B cell (primary cell): ENCODE data around the gene LSS. TPM values are rescaled to one million over a fixed set of nuclear protein-coding genes. Genes with fewer than 3 reads are reported as not detected.
"Not testable (repeated sequence)": the region's sequence is repeated elsewhere in the genome, so short reads cannot be mapped to it uniquely, and the experiment has no call there.

Experiments
- ATAC-seq: fragments of 200-7000 bp; cut with Tn5 transposase; one replicate; pipeline ENCODE4 v1.10.0; 2021; ENCODE audit warnings: low read depth, mild to moderate bottlenecking, moderate number of reproducible peaks, moderate library complexity
- CTCF ChIA-PET: fragments of 350-600 bp; sonication (Branson Sonifier 250); formaldehyde crosslinking; loops from one replicate; lab custom pipeline; 2021; ENCODE audit warnings: antibody characterized with exemption, inconsistent platforms; lab: Charles Lee
- POLR2A ChIA-PET: fragments of 350-600 bp; sonication (Branson Sonifier 250); formaldehyde crosslinking; loops from one replicate; lab custom pipeline; 2021; ENCODE audit warnings: antibody characterized with exemption; lab: Charles Lee
- DNase-seq: peaks from one replicate; pipeline ENCODE4 v3.0.0; 2013
- H2AFZ ChIP-seq: 2 replicates; pipeline ENCODE4 v1.6.1; 2012; ENCODE audit warnings: mild to moderate bottlenecking, low read depth, low read length; ENCODE audit not compliant: insufficient read depth, poor library complexity, severe bottlenecking
- H3K27ac ChIP-seq, 2 donors: 1 replicate in 1 of 2; 2 replicates in 1 of 2; pipeline ENCODE4 v1.5.1; 2012 to 2013; ENCODE audit warnings: low read length in 2 of 2, mild to moderate bottlenecking in 2 of 2, moderate library complexity in 1 of 2
- H3K27me3 ChIP-seq, 4 experiments: fragments of 200-600 bp in 1 of 4; sonication (generic) in 1 of 4; replicated peaks in 1 of 4; 1 replicate in 2 of 4; 2 replicates in 2 of 4; pipeline versions ENCODE4 v1.6.1 to v1.7.0; 2013 to 2016; ENCODE audit warnings: low read length in 3 of 4, mild to moderate bottlenecking in 2 of 4, mixed read lengths in 1 of 4, moderate library complexity in 1 of 4; ENCODE audit not compliant: insufficient read depth in 4 of 4, control insufficient read depth in 3 of 4; ENCODE audit errors: control extremely low read depth in 1 of 4
- H3K36me3 ChIP-seq, 2 experiments: replicated peaks in 1 of 2; 1 replicate in 1 of 2; 2 replicates in 1 of 2; pipeline versions ENCODE4 v1.6.1 to v1.7.1; 2013; ENCODE audit warnings: low read length in 1 of 2; ENCODE audit not compliant: insufficient read depth in 2 of 2, control insufficient read depth in 1 of 2; ENCODE audit errors: control extremely low read depth in 1 of 2, extremely low read depth in 1 of 2
- H3K4me1 ChIP-seq, 2 donors: fragments of 200-600 bp in 1 of 2; sonication (generic) in 1 of 2; 1 replicate in 1 of 2; 2 replicates in 1 of 2; pipeline versions ENCODE4 v1.5.1 to v1.6.1; 2013 to 2017; ENCODE audit warnings: low read length in 2 of 2; ENCODE audit not compliant: control insufficient read depth in 2 of 2, insufficient read depth in 2 of 2
- H3K4me2 ChIP-seq: replicated peaks from 2 replicates; pipeline ENCODE3; 2012; ENCODE audit warnings: mild to moderate bottlenecking, low read depth, low read length; ENCODE audit not compliant: poor library complexity, severe bottlenecking
- H3K4me3 ChIP-seq, 5 experiments: fragments of 200-600 bp in 1 of 5; sonication (generic) in 1 of 5; 1 replicate in 3 of 5; 2 replicates in 2 of 5; pipeline versions ENCODE4 v1.5.1 to v1.7.0; 2011 to 2016; ENCODE audit warnings: low read length in 4 of 5, mild to moderate bottlenecking in 4 of 5, low read depth in 2 of 5, control low read depth in 1 of 5, moderate library complexity in 1 of 5; ENCODE audit not compliant: insufficient read depth in 1 of 5; ENCODE audit errors: control extremely low read depth in 1 of 5, extremely low read depth in 1 of 5
- H3K79me2 ChIP-seq: fragments of 200-600 bp; sonication (generic); one replicate; pipeline ENCODE4 v1.6.0; 2016; ENCODE audit warnings: low read length; ENCODE audit not compliant: control insufficient read depth, insufficient read depth
- H3K9ac ChIP-seq: fragments of 200-600 bp; sonication (generic); 2 replicates; pipeline ENCODE4 v1.6.1; 2017; ENCODE audit warnings: mild to moderate bottlenecking, low read length, moderate library complexity
- H3K9me3 ChIP-seq, 3 donors: one replicate each; pipeline versions ENCODE4 v1.6.1 to v1.7.1; 2013; ENCODE audit warnings: low read length in 2 of 3; ENCODE audit not compliant: control insufficient read depth in 2 of 3, insufficient read depth in 1 of 3; ENCODE audit errors: control extremely low read depth in 1 of 3
- H4K20me1 ChIP-seq: 2 replicates; pipeline ENCODE4 v1.6.0; 2012; ENCODE audit warnings: mild to moderate bottlenecking, low read length; ENCODE audit not compliant: insufficient read depth, control insufficient read depth, poor library complexity, severe bottlenecking
- H3K27ac Mint-ChIP-seq: one replicate; pipeline ENCODE4 v1.8.0; 2021; ENCODE audit warnings: mixed read lengths
- H3K27me3 Mint-ChIP-seq: one replicate; pipeline ENCODE4 v1.8.0; 2021; ENCODE audit warnings: mixed read lengths
- H3K4me1 Mint-ChIP-seq: one replicate; pipeline ENCODE4 v1.8.0; 2021; ENCODE audit warnings: mixed read lengths
- H3K4me3 Mint-ChIP-seq: one replicate; pipeline ENCODE4 v1.8.0; 2021; ENCODE audit warnings: mixed read lengths
- H3K9me3 Mint-ChIP-seq: one replicate; pipeline ENCODE4 v1.8.0; 2022; ENCODE audit warnings: mixed read lengths; ENCODE audit not compliant: insufficient read depth
- EZH2 ChIP-seq: IDR thresholded peaks from 2 replicates; pipeline ENCODE4 v1.6.1; 2012; ENCODE audit warnings: borderline replicate concordance, low read depth, mild to moderate bottlenecking, moderate library complexity, low read length; ENCODE audit not compliant: insufficient read depth, poor library complexity, severe bottlenecking
- WGBS: methylation state at CpG from one replicate; pipeline ENCODE4 v1.1.5; 2013; ENCODE audit warnings: missing lambda C conversion rate; ENCODE audit not compliant: insufficient coverage; 5-methylcytosine and 5-hydroxymethylcytosine counted together
- intact Hi-C: fragments of 100-400 bp; cut with micrococcal nuclease; formaldehyde crosslinking; loops from one replicate; pipeline ENCODE4 v1.10.0; 2022
- polyA plus RNA-seq: library from polyadenylated mRNA; depleted of rRNA; stranded (reverse); fragments of >200 nt; gene quantifications from 2 replicates; pipeline ENCODE4 v1.2.3, GENCODE V29; 2012
- total RNA-seq, 2 donors: library from RNA; stranded (reverse); fragments of 120-200 nt in 1 of 2; gene quantifications; 1 replicate in 1 of 2; 2 replicates in 1 of 2; pipeline versions ENCODE4 v1.2.3 to v1.2.4, GENCODE V29; 2013 to 2022
- TF ChIP-seq, protein P1 (sequence below): fragments of 200-600 bp; IDR thresholded peaks from one replicate; pipeline ENCODE4 v1.8.0; 2022; ENCODE audit warnings: antibody characterized with exemption, mild to moderate bottlenecking

Gene LSS
- total and polyA plus RNA-seq, 2 donors (not counting 1 experiment from before 2014, with no cell fraction given), result 30.2 to 58.1 TPM

DNA sequence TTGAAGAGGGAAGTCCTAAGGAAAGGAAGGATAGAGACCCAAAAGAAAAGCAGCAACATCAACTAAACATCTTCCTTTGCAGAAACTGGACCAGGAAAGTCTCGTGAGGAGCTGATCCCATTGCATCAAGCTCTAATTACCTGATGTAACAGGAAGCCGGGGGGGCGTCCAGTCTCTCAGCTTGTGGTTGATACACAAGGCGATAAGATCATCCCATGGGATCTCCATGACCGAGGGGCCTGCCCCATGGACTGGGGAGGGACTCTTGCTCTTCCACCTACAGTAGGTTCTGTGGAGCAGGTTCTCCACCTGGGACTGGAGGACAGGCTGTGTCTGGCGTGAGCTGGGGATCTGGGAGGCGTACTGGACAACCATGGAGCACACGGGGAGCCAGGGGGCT lies 14.8 kb upstream of the LSS start:
- Mint-ChIP-seq H3K4me3 (no peak overlapping the region), H3K27me3 (no peaks in the 10 kb centered on the region), H3K27ac (peak overlapping the region; percentile 46), H3K9me3 (no peaks in the 10 kb centered on the region), H3K4me1 (no peaks in the 10 kb centered on the region)
- H3K36me3 ChIP-seq, result peaks cover 5 to 88% of the 10 kb centered on the region in 2 experiments
- POLR2A ChIA-PET, result no interaction called here
- CTCF ChIA-PET, result no interaction called here
- DNase-seq (no peak), ATAC-seq (no peak)
- H3K27me3 ChIP-seq, result no peaks in the 10 kb centered on the region
- H3K4me3 ChIP-seq, result no peak overlapping the region
- H3K79me2 ChIP-seq, result peaks cover 13% of the 10 kb centered on the region
- H3K4me1 ChIP-seq, result no peaks in the 10 kb centered on the region
- peaks cover 9% of the 10 kb centered on the region for H4K20me1 ChIP-seq
- H3K9ac ChIP-seq, result no peak overlapping the region
- H2AFZ ChIP-seq, result no peak overlapping the region
- intact Hi-C loops, result no loop called here
- no peak for TF ChIP-seq EZH2
- TF ChIP-seq, protein P1, sequence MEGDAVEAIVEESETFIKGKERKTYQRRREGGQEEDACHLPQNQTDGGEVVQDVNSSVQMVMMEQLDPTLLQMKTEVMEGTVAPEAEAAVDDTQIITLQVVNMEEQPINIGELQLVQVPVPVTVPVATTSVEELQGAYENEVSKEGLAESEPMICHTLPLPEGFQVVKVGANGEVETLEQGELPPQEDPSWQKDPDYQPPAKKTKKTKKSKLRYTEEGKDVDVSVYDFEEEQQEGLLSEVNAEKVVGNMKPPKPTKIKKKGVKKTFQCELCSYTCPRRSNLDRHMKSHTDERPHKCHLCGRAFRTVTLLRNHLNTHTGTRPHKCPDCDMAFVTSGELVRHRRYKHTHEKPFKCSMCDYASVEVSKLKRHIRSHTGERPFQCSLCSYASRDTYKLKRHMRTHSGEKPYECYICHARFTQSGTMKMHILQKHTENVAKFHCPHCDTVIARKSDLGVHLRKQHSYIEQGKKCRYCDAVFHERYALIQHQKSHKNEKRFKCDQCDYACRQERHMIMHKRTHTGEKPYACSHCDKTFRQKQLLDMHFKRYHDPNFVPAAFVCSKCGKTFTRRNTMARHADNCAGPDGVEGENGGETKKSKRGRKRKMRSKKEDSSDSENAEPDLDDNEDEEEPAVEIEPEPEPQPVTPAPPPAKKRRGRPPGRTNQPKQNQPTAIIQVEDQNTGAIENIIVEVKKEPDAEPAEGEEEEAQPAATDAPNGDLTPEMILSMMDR, result no peak
- WGBS, result 91% methylated on average over 8 of the region's 8 CpGs
- no peaks in the 10 kb centered on the region for H3K9me3 ChIP-seq
- no peak overlapping the region for H3K27ac ChIP-seq
- H3K4me2 ChIP-seq, result no peak overlapping the region

DNA sequence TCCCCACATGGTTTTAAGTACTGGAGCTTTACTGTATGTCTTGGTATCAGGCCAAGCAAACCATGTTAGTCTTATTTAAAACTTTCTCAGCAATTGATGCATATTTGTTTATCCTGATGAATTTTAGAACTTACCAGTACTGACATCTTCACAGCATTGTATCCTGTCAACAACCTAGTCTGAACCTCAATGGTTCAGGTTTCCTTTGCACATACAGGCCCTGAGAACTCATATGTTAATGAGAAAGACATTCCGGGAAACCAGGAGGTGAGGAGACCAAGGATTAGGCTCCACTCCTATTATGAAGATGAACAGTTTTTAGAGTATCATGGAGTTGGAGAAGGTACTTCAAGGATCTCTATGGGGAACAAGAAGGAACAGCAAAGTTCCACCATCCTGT lies 13.0 kb upstream of the LSS start:
- intact Hi-C loops, CTCF ChIA-PET, DNase-seq, H3K27ac Mint-ChIP-seq, H3K4me3 Mint-ChIP-seq, H3K27me3 ChIP-seq, H3K79me2 ChIP-seq, H3K9ac ChIP-seq, H3K27me3 Mint-ChIP-seq, H3K9me3 ChIP-seq, H2AFZ ChIP-seq, H3K4me3 ChIP-seq, H3K9me3 Mint-ChIP-seq, ATAC-seq, H4K20me1 ChIP-seq, H3K4me1 Mint-ChIP-seq, H3K4me1 ChIP-seq, H3K27ac ChIP-seq, POLR2A ChIA-PET, H3K4me2 ChIP-seq: not testable (repeated sequence)
- peaks cover 5 to 82% of the 10 kb centered on the region in 2 experiments for H3K36me3 ChIP-seq
- no CpG with 5 or more reads among the region's 1 CpG for WGBS
